Mucosa of stomach (tissue), 1 donor: ENCODE data around the gene LTBP4.
"Not testable (repeated sequence)": the region's sequence is repeated elsewhere in the genome, so short reads cannot be mapped to it uniquely, and the experiment has no call there.

Experiments used
- H3K27me3 ChIP-seq: one replicate; pipeline ENCODE4 v1.7.0; 2013; ENCODE audit warnings: mild to moderate bottlenecking, low read length; ENCODE audit not compliant: control insufficient read depth, insufficient read depth
- H3K36me3 ChIP-seq: one replicate; pipeline ENCODE4 v1.7.0; 2013; ENCODE audit warnings: low read length; ENCODE audit not compliant: control insufficient read depth, insufficient read depth
- H3K4me1 ChIP-seq: one replicate; pipeline ENCODE4 v1.7.0; 2013; ENCODE audit warnings: mild to moderate bottlenecking, low read length; ENCODE audit not compliant: control insufficient read depth, insufficient read depth
- H3K4me3 ChIP-seq: one replicate; pipeline ENCODE4 v1.7.0; 2013; ENCODE audit warnings: low read length
- H3K9ac ChIP-seq: one replicate; pipeline ENCODE4 v1.7.0; 2013; ENCODE audit warnings: mild to moderate bottlenecking, low read length, moderate library complexity
- H3K9me3 ChIP-seq: one replicate; pipeline ENCODE4 v1.7.0; 2013; ENCODE audit warnings: mild to moderate bottlenecking, low read length, moderate library complexity; ENCODE audit not compliant: control insufficient read depth
- donor health status: Pancreatic carcinoma.

LTBP4 gene

DNA sequence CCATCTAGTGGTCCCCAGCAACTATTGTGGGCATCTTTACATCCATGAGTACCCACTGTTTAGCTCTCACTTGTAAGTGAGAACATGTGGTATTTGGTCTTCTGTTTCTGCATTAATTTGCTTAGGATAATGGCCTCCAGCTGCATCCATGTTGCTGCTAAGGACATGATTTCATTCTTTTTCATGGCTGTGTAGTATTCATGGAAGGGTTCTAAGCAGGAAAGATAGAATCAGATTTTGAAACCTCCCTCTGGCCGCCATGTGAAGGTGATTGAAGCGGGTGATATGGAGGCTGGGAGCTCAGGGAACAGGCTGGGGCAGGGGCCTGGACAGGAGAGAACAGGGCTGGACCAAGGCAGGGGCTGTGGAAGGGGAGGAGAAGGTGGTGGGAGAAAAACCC is 20.1 kb downstream of the LTBP4 start:
- Histone ChIP-seq H3K4me1 (peaks cover 6% of the 10 kb centered on the region), H3K27me3 (no peaks in the 10 kb centered on the region), H3K9me3 (no peaks in the 10 kb centered on the region), H3K4me3 (no peak overlapping the region), H3K9ac (no peak overlapping the region), H3K36me3 (peaks cover 18% of the 10 kb centered on the region)

- H3K9ac ChIP-seq = no peak overlapping the region
- H3K27me3 ChIP-seq = no peaks in the 10 kb centered on the region
- peaks cover 21% of the 10 kb centered on the region for H3K36me3 ChIP-seq
- no peak overlapping the region for H3K4me3 ChIP-seq
- H3K4me1 ChIP-seq = peaks cover 6% of the 10 kb centered on the region
- H3K9me3 ChIP-seq = no peaks in the 10 kb centered on the region
Observed at GRCh38 chr19:40621966-40622772, 21.0 kb downstream of the LTBP4 start.

DNA sequence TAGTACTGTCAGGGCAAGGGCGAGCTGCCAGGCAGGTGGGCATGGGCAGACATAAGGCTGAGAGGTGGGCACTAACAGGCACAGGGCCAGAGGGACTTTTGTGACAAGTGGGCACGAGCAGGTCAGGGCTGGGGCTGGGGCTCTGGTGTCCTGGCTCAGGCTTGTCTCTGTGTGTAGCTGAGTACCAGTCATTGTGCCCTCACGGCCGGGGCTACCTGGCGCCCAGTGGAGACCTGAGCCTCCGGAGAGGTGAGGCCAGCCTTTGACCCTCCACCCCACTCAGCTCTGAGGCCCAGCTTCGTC is 21.6 kb downstream of the LTBP4 start:
- H3K4me3 ChIP-seq = no peak overlapping the region
- no peaks in the 10 kb centered on the region for H3K9me3 ChIP-seq
- H3K36me3 ChIP-seq = peaks cover 21% of the 10 kb centered on the region
- no peak overlapping the region for H3K9ac ChIP-seq
- H3K4me1 ChIP-seq = peaks cover 6% of the 10 kb centered on the region
- no peaks in the 10 kb centered on the region for H3K27me3 ChIP-seq

DNA sequence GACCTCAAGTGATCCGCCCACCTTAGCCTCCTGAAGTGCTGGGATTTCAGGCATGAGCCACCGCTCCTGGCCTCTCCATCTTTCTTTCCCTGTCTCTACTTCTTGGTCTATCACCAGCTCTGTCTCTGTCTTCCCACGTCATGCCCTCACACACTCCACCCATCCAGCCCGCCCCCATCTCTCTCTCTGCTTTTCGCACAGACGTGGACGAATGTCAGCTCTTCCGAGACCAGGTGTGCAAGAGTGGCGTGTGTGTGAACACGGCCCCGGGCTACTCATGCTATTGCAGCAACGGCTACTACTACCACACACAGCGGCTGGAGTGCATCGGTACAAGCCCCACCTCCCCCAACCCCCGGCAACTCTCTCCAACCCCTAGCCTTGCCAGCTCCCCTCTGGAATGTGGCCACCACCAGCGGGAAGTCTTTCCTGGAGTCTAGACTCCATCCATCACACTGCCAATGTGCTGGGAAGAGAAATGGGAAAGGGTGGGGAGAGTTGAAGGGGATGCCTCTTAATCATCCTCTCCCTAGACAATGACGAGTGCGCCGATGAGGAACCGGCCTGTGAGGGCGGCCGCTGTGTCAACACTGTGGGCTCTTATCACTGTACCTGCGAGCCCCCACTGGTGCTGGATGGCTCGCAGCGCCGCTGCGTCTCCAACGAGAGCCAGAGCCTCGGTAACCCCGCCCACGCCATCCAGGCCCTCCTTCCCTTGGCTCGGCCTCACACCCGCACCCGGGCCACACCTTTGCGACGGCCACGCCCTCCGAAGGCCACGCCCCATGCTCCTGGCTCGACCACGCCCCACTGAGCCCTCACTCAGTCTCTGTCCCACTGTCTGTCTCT is 22.5 kb downstream of the LTBP4 start:
- no peaks in the 10 kb centered on the region for H3K27me3 ChIP-seq
- no peak overlapping the region for H3K9ac ChIP-seq
- H3K9me3 ChIP-seq = no peaks in the 10 kb centered on the region
- H3K36me3 ChIP-seq = peaks cover 21% of the 10 kb centered on the region
- H3K4me3 ChIP-seq = no peak overlapping the region
- H3K4me1 ChIP-seq = peaks cover 6% of the 10 kb centered on the region

DNA sequence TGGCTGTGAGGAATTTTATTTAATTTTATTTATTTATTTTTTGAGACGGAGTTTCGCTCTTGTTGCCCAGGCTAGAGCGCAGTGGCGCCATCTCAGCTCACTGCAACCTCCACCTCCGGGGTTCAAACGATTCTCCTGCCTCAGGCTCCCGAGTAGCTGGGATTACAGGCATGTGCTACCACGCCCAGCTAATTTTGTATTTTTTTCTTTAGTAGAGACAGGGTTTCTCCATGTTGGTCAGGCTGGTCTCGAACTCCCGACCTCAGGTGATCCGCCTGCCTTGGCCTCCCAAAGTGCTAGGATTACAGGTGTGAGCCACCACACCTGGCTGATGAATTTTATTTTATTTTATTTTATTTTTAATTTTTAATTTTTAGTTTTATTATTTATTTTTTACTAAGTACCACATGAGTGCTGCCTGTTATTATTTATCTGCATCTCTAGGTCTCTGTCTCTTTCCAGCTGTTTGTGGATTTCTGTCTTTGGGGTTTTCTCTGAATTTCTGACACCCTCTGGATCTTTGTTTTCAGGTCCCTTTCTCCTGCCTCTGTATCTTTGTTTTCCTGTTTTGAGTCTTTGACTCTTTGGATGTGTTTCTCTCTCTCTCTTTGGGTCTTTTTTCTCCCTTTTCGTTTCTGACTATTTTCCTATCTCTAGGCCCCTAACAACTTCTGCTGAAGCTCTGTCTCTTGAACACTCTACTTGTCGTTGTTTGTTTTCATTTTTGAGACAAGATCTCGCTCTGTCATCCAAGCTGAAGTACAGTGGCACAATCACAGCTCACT is 23.4 kb downstream of the LTBP4 start:
- H3K9ac ChIP-seq, H3K9me3 ChIP-seq, H3K4me1 ChIP-seq, H3K27me3 ChIP-seq, H3K4me3 ChIP-seq: not testable (repeated sequence)
- H3K36me3 ChIP-seq = peaks cover 16% of the 10 kb centered on the region

DNA sequence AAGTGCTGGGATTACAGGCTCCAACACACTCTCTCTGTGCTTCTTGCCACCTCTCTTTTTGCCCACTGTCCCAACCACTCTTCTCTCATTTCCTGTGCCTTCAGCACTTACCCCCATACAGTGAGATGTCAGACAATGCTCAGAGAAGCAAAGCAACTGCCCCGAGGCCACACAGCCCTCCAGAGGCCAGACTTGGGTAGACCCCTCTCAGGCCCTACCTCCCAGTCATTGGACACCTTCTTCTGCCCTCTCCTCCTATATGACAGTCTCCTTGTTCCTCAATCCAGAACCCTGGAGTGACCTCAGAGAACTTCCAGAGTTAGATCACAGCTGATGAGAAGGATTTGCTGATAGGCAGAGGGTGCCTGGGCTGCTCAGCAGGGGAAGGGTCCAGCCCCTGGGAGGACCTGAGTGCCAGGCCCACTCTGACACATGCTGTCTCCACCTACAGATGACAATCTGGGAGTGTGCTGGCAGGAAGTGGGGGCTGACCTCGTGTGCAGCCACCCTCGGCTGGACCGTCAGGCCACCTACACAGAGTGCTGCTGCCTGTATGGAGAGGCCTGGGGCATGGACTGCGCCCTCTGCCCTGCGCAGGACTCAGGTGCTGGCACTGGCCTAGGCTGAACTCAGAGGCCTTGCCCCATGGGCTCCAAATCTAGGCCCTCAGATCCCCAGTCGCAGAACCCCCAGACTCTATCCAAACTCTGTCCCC is 24.4 kb downstream of the LTBP4 start:
- Histone ChIP-seq H3K4me1 (peaks cover 6% of the 10 kb centered on the region), H3K36me3 (peaks cover 16% of the 10 kb centered on the region)

GRCh38 chr19:40626918-40627317 is 25.7 kb downstream of the LTBP4 start:
- Histone ChIP-seq H3K9ac (no peak overlapping the region), H3K4me1 (peaks cover 6% of the 10 kb centered on the region), H3K27me3 (no peaks in the 10 kb centered on the region), H3K4me3 (no peak overlapping the region), H3K36me3 (peaks cover 12% of the 10 kb centered on the region), H3K9me3 (no peaks in the 10 kb centered on the region)

More for the DNA sequence above, 24.4 kb downstream of the LTBP4 start:
- Histone ChIP-seq H3K9me3 (no peaks in the 10 kb centered on the region), H3K9ac (no peak overlapping the region), H3K27me3 (no peaks in the 10 kb centered on the region), H3K4me3 (no peak overlapping the region)

DNA sequence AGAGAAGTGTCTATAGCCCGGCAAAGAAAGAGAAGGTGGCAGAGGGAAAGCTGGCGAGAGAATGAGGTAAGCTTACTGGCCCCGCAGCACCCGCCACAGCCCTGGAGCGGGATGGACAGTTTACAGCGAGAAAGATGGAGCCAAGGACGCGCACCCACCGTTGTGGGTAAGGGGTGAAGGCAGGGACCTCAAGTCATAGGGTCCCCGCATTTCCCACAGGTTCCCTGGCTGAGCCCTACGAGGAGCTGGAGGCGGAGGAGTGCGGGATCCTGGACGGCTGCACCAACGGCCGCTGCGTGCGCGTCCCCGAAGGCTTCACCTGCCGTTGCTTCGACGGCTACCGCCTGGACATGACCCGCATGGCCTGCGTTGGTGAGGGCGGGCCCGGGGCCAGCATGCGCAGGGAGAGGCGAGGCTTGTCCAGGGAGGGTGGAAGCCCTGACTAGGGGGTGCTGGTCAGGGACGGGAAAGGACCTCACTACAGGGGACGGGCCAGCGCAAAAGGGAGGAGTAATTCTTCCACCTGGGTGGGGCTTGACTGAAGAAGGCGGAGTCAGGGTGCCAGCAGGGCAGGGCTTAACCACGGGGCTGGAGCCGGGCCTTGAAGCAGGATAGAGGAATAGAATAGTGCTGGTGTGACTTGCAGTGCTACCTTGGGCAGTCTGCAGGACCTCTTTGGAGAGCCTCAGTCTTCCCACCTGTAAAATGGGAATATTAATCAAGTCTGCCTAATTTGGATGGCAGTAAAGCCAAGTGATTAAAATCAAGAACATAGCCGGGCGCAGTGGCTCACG is 26.5 kb downstream of the LTBP4 start:
- H3K4me3 ChIP-seq = no peak overlapping the region
- H3K27me3 ChIP-seq = no peaks in the 10 kb centered on the region
- H3K4me1 ChIP-seq = peaks cover 6% of the 10 kb centered on the region
- H3K9me3 ChIP-seq = no peaks in the 10 kb centered on the region
- H3K36me3 ChIP-seq = peaks cover 12% of the 10 kb centered on the region
- no peak overlapping the region for H3K9ac ChIP-seq

DNA sequence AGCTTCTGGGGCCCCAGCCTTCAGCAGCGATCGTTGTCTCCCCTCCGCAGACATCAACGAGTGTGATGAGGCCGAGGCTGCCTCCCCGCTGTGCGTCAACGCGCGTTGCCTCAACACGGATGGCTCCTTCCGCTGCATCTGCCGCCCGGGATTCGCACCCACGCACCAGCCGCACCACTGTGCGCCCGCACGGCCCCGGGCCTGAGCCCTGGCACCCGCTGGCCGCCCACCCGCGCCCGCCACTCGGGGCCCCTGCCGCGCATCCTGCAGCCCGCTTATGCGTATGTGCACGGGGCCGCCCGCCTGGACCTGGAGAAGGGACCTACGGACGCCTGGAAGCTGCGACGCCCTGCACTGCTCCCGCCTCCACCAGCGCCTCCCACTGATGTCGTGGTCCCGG is 28.2 kb downstream of the LTBP4 start:
- Histone ChIP-seq H3K4me3 (no peak overlapping the region), H3K9me3 (no peaks in the 10 kb centered on the region), H3K4me1 (no peaks in the 10 kb centered on the region), H3K27me3 (peaks cover 5% of the 10 kb centered on the region), H3K9ac (no peak overlapping the region), H3K36me3 (peaks cover 12% of the 10 kb centered on the region)

DNA sequence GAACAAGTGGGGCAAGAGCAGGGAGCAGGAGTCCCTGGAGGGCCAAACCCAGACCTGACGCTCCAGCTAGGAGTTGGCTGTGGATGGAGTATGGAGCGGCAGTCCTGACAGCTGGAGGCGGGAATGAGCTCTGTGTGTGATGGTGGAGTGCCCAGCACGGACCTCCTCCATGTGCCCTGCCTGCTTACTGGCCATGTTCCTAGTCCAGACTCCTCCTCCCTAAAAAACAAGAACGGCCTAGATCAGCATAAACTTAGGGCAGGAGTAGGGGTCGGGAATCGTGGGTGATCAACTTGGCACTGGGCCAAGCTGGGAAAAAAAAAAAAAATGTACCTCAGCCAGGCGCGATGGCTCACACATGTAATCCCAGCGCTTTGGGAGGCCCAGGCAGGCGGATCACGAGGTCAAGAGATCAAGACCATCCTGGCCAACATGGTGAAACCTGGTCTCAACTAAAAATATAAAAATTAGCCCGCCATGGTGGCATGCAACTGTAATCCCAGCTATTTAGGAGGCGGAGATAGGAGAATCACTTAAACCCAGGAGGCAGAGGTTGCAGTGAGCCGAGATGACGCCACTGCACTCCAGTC is 29.5 kb downstream of the LTBP4 start:
- Histone ChIP-seq H3K9me3 (no peaks in the 10 kb centered on the region), H3K9ac (no peak overlapping the region), H3K4me1 (no peaks in the 10 kb centered on the region), H3K4me3 (no peak overlapping the region), H3K36me3 (peaks cover 9% of the 10 kb centered on the region), H3K27me3 (peaks cover 10% of the 10 kb centered on the region)
